ENCODE measurements around the gene TTN.

Gene TTN

DNA sequence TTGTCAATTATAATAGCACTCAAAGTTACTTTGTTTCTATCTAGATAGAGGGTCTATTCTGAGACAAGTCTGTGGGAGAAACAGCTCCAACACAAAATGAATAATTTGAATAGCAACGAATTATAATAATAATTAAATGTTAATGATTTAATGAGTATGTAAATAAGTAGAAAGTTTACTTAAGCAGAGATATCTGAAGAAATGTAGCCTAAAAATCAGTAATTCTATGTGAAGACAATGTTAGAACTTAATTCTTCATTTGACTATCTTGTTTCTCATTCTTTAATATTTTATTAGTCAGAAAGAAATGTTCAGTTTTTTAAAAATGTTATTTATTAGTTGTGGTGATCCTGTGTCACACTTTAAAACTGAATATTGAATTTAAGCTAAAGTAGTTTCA is 165.7 kb downstream of the TTN start:
- no peak for DNase-seq

DNA sequence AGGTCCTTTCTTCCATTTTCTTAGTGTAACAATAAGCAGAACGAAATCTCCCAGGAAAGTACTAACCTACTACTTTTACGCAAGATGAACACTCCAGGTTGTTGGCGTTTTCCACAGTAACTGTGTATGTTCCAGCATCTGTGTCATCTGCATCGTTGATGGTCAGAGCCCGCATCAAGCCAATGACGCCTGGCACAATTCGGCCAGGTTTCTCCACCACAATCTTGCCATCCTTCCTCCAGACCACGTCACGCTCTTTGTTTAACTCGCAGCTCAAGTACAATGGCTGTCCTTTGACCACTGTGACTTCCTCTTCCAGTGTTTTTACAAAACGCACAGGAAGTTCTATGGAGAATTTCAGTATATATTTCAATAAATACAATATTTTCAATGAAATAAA is 171.3 kb downstream of the TTN start:
- DNase-seq = no peak

DNA sequence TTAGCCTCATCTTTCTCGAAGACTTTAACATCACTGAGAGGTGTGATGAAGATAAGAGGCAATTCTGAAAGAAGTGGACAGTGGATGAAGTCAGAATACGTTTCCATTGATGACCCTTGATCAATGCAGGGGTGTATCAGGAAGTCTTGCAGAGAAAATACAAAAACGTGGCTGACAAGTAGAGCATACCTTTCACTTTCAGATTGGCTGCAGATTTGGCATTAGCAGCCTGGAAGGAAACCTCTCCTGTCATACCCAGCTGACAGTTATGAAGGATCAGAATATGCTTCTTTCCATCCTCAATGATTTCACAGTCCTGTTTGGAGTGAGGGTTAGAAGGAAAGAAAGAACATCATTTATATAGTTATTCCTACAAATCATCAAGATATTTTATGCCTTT is 174.5 kb downstream of the TTN start:
- no peak for DNase-seq

DNA sequence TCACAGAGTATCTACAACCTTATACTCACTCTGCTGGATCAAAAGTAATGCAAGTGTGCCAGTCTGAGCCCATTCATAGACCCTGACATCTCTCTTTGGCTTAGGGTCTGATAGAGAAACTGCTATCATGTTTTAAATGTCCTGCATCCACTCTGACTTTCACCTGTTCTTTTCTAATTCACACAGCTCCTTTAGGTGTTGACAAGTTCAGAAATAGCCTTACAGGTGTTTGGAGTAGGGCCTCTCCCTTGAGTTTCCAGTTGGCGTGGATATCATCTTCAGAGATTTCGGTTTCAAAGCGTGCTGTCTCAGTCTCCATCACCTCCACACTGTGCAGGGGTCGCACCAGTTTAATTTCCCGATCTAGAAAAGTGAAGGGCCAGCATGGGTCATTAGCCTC is 176.6 kb downstream of the TTN start:
- no peak for DNase-seq

DNA sequence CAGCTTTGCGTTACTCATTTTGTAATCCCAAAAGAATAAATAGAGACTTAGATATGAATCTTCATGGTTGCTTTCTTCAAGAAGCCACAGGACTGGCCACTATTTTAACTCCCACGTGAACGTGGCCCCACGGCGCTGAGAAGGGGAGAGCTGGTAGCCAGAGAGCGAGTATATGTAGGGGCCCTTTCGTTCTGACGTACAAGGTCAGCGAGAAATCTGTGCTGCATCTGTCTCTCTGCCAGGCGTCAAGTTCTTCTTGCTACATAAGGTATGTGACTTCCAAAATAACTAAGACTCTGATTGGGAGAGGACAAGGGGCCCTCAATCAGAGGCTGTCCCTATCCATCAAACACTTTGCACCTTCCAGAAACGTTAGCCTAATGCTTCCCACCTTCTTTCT is 177.8 kb downstream of the TTN start:
- DNase-seq = no peak

DNA sequence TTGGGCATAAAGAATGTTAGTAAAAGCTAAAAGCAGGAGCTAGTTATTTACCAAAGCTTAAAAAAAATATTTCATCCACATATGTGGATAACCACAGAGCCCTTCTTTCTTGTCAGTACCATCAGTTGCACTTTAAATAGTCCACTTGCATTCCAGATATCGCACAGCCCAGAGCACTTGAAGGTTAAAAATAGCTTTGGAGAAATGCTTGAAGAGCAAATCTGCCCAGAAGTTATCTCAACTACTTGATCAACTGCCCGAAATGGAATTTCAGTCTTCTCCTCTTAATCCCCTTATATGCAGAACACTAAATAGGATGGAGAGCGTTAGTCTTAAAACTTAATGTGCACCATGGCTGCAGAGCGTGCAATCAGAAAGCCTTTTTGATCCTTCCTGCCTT is 178.6 kb downstream of the TTN start:
- DNase-seq = no peak

DNA sequence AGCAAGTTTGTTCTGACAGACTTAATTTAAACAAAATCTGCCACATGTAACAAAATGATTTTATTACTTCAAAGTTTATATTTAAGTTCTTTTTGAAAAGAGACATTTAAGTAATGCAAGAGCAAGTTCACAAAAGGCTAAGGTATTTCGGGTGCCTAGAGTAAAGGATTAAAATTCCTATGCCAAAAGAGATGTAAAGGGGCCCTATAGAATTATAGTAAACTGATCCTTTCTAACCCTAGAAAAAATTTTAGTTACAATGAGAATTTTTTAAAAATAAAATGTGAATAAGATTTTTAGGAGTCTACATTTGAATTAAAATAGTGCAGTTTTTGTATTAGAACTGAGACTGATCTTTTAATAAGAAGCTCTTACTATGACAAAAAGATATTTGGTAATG is 179.8 kb downstream of the TTN start:
- DNase-seq = no peak

DNA sequence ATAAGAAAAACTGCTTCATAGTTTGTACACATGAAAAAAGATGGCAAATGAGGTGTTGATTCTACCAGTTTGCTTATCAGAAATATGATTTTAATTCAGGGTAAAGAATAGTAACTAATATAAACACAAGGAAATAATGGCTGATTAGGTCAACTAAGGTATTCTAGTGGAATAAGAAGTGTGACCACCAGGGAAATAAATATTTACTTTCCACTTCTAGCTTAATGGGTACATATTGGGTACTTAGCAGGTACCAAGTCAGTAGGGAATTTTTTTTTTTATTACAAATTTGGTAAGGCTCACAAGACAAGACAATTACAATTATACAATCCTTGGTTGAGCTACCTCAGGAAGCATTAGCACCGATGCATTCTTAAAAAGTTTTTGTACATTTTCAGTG is 191.3 kb downstream of the TTN start:
- DNase-seq = no peak

DNA sequence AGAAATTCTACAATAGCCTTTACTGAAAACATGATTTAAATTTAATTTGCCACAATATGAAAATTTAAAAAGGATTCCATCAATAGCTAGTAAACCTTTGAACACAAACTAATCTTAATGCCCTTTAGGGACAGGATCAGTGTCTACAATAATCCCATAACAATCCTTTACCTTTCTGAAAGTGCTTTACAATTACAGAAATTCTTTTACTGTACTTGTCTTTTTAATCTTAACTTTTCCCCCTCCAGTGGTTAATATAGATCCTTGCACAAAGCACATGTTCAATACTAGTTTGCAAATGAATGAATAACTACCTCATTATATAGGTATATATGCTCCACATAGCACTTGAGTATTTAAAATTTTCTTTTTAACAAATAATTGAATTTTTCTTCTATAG is 204.3 kb downstream of the TTN start:
- DNase-seq = no peak

DNA sequence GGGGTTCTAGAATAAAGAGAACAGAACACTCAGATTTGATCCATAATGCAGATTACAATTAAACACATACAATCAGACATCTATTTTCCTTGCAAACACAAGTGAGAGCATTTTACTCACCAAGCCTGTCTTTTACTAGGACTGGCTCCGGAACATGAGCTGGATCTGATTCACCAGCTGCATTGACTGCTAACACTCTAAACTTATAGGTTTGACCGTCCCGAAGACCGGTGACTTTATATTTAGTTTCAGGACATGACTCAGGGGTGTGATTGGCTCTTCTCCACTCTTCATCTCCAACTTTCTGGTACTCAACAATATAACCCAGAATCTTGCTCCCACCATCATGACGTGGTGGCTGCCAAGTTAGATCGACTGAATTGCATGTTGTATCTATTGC is 214.6 kb downstream of the TTN start:
- DNase-seq = no peak

DNA sequence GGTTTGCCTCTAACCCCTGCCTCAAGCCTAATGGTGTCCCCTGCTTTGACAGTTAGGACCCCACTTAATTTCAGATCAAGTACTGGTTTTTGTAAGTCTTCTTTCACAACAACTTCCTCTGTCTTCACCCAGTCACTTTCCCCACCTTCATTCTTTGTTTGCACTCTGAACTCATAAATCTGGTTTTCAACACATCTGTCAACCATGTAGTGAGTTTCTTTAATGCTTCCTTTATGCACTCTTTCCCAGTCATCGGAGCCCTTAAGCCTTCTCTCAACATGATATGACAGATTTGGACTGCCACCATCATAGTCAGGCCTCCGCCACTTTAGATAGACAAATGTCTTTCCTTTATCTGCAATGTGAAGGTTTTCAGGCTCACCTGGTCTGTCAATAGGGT is 217.9 kb downstream of the TTN start:
- no peak for DNase-seq

DNA sequence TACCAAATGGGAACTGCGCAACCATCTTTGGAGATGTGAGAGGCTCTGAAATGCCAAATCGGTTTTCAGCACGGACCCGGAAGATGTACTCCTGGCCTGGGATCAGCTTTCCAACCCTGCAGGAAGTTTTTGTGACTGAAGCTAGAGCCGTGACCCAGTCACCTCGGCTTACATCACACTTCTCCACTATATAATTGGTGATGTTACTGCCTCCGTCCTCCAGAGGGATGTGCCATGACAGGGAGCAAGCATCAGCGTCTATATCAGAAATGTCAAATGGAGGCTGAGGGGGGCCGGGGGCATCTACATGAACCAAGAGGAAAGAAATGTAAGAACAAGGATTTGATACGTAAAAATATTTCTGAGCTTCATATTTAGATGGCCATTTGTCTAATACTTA is 222.6 kb downstream of the TTN start:
- no peak for DNase-seq

DNA sequence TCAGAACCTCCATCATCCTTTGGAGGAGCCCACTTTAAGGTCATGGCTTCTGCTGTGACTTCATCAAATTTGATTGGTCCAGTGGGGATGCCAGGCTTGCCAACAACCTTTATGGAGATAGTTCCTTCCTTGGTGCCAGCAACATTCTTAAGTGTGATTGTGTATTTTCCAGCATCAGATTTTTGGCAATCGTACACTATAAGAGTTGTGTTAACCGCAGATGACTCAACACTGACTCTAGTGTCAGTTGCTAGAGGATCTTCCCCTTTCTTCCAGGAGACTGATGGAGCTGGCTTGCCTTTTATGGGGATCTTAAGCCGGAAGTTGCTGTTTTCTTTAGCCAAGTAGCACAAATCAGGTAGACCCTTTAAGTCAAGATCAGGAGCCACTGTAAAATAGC is 228.2 kb downstream of the TTN start:
- no peak for DNase-seq

DNA sequence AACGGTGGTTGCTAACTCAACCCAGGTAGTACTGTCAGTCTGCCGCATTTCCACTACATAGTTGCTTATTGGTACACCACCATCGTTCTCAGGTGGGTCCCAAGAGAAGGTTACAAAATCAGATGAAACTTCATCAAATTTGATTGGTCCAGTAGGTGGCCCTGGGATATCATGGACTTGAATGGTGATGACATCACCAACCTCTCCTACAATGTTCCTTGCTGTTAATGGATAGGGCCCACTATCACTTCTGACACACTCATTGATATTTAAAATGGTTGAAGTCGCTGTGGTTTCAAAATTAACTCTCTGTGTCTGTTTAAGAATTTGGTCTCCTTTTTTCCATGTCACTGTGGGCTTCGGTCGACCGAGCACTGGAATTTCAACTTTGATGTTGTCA is 232.4 kb downstream of the TTN start:
- no peak for DNase-seq

DNA sequence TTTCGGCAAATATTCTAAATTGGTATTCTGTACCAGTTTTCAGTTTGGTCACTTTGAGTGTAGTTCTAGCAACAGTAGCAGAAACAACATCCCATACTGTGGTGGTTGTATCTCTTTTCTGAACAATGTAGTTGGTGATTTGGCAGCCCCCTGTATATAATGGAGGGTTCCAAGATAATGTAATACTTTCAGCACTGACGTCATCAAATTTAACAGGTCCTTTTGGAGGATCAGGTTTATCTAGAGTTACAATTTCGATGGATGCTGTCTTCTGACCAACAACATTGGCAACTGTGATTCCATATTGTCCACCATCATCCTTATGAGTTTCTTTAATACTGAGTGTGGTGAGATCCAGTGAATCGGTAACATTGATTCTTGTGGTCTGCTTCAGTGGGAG is 239.0 kb downstream of the TTN start:
- no peak for DNase-seq

DNA sequence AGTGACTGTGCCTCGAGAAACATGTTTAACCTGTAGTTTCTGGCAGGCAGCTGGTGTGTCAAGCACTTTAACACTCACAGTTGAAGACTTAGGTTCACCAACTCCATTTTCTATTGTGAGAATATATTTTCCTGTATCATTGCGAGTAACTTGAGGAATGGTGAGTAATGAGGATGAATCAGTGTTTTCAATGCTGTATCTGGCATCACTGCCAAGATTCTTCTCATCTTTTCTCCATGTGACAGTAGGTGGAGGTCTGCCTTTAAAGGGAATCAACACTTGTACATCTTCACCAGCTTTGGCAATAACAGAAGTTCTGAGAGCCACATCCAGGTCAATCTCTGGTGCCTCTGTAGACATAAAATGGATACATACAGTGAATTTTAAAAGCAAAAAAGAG is 254.2 kb downstream of the TTN start:
- DNase-seq = no peak

DNA sequence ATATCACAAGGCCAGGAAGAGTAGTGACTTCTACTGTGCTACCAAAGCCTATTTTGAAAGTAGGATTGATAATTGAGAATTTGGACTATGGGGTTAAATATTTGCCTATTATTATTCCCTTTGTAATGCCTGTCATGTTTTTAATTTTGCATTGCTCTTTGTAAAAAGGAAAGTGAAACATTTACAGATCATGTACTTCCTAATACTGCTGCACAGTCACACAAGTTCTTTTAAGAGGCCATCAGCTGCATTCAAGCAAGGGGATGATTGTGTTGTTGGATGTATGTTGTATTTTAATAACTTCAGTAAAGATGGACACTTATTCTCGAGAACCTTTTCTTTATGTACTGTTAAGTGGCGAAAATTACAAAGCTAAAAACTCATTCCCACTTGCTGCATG is 256.9 kb downstream of the TTN start:
- no peak for DNase-seq

DNA sequence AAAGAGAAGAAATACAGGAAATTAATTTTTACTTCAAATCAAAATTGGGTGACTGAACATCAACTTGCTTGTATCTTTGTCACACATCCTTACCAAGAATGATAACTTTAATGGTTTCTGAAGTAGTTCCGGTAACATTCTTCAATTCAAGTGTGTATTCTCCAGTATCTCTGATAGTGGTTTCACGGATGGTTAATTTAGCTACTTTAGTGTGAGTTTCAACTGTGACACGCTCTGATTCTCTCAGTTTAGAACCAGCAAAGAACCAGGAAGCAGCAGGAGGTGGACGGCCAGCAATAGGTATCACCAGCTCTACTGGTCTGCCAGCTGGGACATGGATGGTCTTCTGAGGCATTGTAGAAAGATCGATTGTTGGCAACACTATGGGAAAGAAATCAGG is 264.7 kb downstream of the TTN start:
- no peak for DNase-seq

DNA sequence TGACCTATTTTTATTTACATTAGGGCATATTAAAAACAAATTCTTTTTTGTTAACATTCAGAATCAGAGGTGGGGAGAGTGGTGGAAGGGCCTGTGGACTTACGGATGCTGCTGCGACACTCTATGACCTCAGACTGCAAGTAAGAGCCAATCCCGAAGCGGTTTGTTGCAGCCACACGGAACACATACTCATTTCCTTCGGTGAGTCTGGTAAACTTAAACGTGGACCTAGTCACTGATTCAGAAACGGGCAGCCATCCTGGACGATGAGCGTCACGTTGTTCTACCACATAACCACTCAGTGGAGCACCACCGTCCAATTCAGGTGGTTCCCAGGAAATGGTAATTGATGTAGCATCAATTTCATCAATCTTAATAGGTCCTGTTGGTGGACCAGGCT is 265.1 kb downstream of the TTN start:
- no peak for DNase-seq

DNA sequence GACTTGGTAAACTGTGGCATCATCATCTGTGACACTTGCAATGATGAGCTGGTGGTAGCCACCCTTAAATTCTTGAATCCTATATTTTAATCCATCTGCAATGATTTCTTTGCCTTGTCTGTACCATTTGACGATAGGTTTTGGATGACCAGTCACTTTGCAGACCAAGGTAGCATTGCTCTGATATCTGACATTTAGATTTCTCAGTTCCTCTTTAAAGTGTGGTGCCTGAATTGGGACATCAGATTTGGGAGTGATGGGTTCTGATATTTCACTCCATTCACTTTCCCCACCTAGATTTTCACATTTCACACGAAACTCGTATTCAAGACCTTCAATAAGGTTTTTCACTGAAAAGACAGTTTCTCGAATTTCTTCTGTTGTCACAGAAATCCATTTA is 271.2 kb downstream of the TTN start:
- DNase-seq = no peak

DNA sequence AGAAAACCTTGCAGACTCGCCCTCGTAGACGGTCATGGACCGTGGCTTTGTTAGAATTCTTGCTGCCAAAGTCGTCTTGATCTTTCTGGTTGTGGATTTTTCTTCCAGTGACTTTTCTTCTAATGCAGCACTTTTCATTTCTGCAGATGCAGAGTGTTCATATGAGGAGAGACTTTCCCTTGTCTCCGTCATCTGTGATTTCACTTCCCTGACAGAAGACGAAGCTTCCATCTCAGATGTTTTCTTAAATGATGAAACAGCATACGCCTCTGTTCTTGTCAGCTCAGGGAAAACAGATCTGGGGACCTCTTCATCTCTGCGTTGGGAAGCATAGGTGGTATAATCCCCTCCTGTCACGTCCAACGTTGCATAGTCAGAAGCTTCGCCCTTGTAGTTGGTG is 276.1 kb downstream of the TTN start:
- DNase-seq = no peak

DNA sequence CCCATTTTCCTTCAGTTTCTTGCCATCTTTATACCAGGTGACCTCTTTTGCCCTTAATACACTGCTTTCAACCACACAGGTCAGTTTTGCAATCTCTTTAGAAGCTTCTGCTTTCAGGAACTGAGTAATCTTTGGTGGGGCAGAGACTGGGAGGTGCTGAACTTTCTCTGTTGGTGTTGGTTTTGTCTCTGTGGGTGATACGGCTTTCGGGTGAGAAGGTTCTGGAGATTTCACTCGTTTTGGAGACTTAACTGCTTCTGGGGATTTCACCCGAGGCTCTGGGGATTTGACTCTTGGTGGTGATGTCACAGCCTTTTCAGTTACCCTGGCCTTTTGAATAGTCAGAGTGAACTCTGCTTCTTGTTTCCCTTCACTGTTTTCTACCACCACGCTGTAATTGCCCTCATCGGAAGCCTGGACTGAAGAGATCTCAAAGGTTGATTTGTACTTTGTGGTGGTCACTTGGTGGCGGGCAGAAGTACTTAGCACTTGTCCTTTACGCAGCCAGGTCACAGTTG is 276.5 kb downstream of the TTN start:
- DNase-seq = no peak

DNA sequence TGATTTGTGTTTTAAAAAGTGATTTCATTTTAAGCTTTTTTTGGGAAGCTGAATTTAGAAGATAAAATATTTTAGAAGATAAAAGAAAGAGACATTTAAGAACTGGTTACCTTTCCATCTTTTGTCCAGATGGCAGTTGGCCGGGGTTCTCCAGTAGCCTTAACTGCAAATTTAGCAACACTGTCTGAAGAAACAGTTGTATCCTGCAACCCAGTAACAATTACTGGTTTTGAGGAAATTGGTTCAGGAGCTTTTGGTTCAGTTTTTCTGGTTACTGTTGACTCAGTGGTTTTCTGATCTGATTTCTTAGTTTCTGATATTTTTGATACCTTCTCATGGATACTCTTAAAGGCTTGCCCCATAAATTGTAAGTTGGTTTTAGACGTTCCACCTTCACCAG is 277.1 kb downstream of the TTN start:
- no peak for DNase-seq

DNA sequence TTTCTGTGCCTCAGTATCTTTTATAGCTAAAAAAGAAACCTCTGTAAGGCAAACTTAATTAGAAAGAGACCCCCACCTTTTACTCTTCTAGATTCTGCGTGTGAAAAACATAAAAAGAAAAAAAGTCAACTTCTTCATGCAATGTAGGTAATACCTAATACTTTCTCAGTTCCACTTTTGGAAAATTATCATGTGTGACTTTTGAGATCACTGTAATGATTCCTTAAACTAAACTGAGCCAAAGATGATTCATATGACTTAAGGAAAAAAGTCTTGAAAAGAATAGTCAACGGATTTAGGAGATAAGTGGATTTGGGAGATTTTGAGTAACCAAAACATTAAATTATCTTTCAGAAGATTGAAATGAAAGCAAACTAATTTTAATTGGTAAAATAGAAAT is 278.0 kb downstream of the TTN start:
- no peak for DNase-seq

DNA sequence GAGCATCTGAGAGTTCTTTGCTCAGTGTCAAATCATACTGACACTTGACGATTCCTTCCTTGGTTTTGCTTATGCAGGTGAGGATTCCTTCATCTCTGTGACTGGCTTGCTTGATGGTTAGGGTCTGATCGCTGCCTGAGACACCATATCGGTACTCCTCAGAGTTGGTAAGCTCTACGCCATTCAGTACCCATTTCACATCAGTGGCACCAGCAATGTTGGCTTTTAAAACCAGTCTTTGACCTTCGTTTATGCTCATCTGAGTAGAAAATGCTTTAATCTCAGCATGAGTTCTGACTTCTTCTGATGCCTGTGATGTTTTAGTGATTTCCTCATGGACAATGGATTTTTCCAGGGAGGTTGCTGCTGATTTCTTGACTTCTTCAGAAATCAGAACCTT is 278.6 kb downstream of the TTN start:
- DNase-seq = no peak

DNA sequence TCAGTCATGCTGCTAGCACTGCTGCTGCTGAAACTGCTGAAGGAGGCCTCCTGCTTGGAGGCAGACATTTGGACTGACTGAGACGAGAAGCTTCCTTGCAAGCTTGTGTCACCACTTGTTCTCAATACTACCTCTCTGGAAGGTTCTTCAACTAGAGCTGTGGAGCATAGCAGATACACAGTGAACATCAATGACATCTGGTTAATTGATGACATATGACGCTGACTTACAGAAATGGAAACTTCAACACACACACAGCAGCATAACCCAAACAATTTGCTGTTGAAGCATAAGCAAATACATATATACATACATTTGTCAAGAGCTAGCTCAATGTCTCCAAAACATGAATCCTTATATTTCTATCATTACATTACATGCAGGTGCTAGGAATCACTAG is 279.6 kb downstream of the TTN start:
- no peak for DNase-seq
